ENCODE measurements around the gene CLIP2.
"Not testable (repeated sequence)": the region's sequence is repeated elsewhere in the genome, so short reads cannot be mapped to it uniquely, and the experiment has no call there.

CLIP2 gene

GRCh38 chr7:74338366-74339108, 49.3 kb downstream of the CLIP2 start:
- no peak for DNase-seq

DNA sequence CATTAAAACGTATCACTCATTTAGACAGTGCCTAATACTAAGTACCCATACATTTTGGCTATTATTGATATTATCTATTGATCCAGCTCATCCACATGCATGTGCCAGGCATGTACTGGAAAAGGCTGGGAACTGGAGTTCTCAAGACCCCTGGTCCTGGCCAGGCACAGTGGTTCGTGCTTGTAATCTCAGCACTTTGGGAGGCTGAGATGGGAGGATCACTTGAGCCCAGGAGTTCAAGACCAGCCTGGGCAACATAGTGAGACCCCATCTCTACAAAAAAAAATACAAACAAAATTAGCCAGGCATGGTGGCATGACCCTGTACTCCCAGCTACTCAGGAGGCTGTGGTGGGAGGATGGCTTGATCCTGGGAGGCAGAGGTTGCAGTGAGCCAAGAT, 50.4 kb downstream of the CLIP2 start:
- not testable (repeated sequence) for DNase-seq

GRCh38 chr7:74343281-74344131, 54.3 kb downstream of the CLIP2 start:
- no peak for DNase-seq

- DNase-seq, result no peak
Measured at GRCh38 chr7:74344132-74344496, 54.9 kb downstream of the CLIP2 start.

- DNase-seq, result no peak
Measured at GRCh38 chr7:74344786-74345185, 55.6 kb downstream of the CLIP2 start.

- no peak for DNase-seq
Measured at GRCh38 chr7:74345970-74346369, 56.8 kb downstream of the CLIP2 start.

GRCh38 chr7:74349621-74350020, 60.4 kb downstream of the CLIP2 start:
- DNase-seq, result no peak

- DNase-seq, result no peak
Measured at GRCh38 chr7:74350751-74351150, 61.5 kb downstream of the CLIP2 start.

- DNase-seq, result no peak
Measured at GRCh38 chr7:74351836-74352235, 62.6 kb downstream of the CLIP2 start.

GRCh38 chr7:74352551-74353138, 63.4 kb downstream of the CLIP2 start:
- not testable (repeated sequence) for DNase-seq

DNA sequence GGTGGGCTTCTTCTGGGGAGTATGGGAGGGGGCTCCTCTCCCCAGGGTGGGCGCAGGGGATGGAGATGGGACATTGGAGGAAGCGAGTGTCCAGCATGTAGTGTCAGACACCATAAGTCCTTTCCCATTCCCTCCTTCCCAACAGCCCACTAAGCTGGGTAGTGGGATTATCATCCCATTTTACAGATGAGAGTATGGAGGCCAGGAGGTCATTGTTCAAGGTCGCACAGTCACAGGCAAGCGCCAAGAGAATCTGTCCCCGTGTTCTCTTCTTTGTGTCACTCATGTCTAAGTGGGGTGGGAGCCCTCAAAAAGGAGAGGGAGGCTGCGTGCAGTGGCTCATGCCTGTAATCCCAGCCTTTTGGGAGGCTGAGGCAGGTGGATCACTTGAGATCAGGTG, 64.8 kb downstream of the CLIP2 start:
- DNase-seq, result no peak

- DNase-seq, result no peak
Measured at GRCh38 chr7:74355091-74355490, 65.9 kb downstream of the CLIP2 start.

- DNase-seq, result no peak
Measured at GRCh38 chr7:74356589-74357315, 67.5 kb downstream of the CLIP2 start.

GRCh38 chr7:74360008-74360407, 70.8 kb downstream of the CLIP2 start:
- DNase-seq, result no peak

- no peak for DNase-seq
Measured at GRCh38 chr7:74362266-74362665, 73.1 kb downstream of the CLIP2 start.

- no peak for DNase-seq
Measured at GRCh38 chr7:74364061-74364460, 74.9 kb downstream of the CLIP2 start.

DNA sequence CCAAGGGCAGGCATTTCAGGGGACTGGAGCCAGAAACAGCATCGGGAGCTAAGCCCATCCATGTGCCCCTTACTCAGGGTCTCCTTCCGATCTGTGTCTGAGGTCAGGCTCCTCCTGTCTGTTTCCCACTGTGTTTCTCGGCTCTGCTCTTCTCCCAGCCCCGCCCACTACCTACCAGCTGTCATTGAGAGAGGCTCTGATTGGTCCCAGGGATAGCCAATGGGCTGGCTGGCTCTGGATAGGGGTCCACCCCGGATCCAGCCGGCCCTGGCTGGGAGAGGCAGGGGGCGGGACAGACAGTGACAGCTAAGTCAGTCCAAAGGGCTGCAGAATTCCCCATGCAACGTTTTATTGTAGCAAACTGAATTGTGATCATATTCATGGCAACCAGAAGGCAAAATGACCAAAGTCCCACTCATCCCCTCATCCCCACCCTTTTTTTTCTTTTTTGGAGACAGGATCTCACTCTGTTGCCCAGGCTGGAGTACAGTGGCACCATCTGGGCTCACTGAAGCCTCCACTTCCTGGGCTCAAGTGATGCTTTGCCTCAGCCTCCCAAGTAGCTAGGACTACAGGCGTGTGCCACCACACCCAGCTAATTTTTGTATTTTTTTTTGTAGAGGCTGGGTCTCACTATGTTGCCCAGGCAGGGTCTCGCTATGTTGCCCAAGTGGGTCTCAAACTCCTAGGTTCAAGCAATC, 76.3 kb downstream of the CLIP2 start:
- DNase-seq, result peak; percentile 7

DNA sequence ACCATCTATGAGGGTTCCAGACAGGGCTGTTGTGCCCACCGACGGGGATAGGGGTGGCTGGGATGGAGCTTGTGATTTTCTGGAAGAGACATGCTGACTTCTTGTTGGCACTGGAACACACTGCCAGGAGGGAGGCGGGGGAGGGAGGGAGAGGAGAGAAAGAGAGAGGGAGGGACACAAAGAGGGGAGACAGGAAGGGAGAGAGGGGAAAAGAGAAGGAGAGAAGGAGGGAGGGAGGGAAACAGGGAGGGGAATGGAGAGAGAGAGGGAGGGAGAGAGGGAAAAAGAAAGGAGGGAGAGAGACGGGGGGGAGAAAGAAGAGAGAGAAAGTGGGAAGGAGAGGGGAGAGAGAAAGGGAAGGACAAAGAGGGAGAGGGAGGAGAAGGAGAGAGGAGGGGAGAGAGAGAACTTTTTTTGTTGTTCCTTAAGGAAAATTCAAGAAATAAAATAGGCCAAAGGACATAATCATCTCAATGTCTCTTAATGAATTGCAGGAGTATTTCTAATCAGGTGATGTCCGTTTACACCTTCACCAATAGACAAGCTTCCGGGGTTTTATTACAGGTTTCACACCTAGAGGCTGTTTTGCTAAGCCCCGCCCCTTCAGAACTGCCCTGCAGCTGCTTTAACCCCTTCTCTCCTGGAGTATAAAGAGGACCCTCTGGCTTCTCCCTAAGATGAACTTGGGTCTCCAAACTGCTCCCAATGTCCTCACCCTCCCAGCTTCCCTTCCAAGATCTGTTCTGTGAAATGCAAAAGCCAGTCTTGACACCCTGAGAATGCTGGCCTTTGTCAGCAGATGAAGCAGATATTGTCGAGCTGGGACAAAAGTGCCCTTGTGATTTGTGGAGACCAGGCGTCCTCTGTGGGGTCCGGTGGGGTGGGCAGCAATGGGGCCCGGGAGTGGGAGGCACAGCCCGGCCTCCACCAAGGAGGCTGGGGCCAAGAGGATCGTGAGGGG, 82.5 kb downstream of the CLIP2 start:
- peak; percentile 24 for DNase-seq

DNA sequence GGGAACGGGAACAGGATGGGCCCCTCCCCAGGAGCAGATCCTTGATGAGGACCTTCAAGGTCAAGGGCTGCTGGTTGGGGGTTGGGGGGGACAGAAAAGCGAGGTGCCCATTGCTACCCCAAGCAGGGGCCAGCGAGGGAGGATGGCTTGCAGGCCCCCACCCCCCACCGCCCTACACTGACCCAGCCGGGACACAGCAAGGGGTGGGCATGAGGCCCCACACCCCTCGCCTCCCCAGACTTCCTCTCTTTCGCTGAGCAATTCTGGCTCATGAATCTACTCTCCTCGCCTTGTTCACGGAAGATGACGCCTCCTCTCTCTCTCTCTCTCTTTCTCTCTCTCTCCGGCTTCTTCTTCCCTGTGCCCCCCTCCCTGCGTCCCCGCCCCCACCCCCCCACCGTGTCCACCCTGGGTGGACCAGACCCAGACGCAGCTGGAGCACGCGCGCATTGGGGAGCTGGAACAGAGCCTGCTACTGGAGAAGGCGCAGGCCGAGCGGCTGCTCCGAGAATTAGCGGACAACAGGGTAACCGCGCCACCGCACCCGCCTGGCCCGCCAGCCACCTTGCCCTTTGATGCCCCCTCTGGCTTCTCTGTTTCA, 83.4 kb downstream of the CLIP2 start:
- DNase-seq, result no peak

GRCh38 chr7:74373536-74373935, 84.3 kb downstream of the CLIP2 start:
- DNase-seq, result no peak

DNA sequence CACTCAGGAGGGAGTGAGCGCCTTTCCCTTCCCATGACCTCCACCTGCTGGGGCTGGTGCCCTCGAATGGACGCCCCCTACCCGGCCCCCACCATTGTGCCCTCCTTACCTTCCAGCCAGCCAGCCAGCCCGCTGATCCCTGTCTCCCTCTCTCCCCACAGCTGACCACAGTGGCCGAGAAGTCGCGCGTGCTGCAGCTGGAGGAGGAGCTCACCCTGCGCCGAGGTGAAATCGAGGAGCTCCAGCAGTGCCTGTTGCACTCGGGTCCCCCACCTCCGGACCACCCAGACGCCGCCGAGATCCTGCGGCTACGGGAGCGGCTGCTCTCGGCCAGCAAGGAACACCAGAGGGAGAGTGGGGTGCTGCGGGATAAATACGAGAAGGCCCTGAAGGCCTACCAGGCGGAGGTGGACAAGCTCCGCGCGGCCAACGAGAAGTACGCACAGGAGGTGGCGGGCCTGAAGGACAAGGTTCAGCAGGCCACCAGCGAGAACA, 86.6 kb downstream of the CLIP2 start:
- DNase-seq, result no peak

Data from NCI-H2227 treated with DMSO at 0.1 percent for 48 hours (cell line).